ENCODE results near the gene LRIT3.
"Not testable (repeated sequence)": the region's sequence is repeated elsewhere in the genome, so short reads cannot be mapped to it uniquely, and the experiment has no call there.

Gene LRIT3

DNA sequence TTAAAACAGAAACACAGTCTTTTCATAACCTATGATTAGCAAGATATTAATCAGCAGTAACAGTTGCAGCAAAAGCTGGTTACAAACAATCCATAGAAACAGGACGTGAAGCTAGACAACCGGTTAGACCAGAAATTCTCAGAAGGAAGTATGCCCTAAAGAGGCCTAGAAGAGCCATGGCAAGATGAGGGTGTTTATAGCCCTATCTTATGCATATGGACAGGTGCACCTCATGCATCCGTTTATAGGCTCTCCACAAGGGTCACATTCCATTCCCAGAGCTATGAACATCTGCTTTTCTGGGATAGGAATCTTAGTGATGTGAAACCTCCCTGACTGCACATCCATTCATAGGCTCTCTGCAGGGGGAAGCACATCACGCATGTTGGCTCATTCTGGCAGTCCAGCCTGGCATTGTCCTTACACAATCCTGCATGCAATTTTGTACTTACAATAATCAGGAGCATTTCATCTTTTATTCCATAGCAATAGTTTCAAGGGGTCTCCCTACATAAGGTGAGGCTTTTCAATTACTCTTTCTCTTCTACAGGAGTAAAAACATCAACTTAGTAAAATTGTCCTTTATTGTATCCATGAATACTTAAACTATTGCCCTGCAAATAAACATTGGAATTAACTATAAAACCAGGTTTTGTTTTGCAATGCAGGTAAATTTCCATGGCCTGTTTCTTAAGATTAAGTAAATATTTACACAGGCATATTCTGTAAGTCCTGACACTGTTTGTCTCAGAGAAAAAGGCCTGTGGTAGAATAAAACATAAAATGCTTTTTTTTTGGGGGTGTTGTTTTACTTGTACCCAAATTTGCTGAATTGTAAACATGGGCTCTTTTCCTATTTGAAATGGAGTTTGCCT is 11.8 kb downstream of the LRIT3 start:
- DNase-seq = not testable (repeated sequence)

DNA sequence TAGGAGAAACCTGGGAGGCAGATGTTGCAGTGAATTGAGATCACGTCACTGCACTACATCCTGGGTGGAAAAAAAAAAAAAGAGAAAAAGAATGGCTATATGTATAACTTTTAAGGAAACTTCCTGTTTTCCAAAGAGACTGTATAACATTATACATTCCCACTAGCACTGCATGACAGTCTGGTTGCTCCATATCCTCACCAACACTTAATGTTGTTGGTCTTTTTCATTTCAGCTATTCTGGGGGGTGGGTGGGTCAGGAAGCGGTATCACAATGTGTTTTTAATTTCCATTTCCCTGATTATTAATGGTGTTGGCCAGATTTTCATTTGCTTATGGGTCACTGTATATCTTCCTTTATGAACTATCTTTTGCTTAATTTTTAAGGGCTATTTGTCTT is 13.4 kb downstream of the LRIT3 start:
- no peak for DNase-seq

DNA sequence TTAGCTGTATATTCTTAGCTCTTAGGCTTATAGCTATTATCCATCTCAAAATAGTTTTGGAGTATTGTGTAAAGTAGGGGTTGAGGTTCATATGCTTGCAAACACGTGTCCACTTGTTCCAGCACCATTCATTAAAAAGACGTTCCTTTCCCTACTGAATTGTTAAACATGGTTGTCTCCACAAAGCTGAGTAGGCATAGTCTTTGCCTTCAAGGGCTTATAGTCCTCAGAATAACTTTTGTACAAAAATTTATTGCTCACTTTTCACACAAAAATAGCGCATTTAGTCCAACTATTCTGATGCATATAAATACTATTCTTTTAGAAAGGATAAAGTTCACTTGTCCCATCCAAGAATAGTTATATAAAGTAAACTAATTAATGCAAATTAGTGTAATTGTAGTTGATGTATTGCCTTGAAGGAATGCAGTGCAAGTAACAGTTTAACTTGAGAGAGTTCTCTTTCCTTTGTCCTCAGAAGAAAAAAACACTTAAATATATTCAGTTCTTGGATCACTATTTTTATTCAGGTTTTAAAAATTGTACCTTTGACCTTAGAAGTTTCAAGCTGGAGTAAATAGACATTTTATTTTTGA is 14.1 kb downstream of the LRIT3 start:
- no peak for DNase-seq

DNA sequence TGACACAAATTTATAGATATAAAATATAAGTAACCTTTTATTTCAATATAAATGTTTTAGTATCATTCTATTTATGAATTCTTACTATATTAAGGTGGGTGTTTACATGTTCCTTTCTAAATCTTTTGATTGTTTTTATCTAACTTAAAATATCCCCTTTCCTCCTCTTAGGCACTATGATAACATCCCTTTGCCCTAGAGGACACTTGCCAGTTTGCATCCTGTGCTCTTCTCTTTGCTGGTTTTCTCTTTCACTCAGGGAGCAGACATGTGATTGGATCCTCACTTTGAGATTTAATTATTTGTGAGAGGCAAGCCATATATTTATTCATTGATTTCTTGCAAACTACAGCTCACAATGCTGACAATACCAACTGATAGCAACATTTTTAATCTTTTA is 16.2 kb downstream of the LRIT3 start:
- DNase-seq = no peak

DNA sequence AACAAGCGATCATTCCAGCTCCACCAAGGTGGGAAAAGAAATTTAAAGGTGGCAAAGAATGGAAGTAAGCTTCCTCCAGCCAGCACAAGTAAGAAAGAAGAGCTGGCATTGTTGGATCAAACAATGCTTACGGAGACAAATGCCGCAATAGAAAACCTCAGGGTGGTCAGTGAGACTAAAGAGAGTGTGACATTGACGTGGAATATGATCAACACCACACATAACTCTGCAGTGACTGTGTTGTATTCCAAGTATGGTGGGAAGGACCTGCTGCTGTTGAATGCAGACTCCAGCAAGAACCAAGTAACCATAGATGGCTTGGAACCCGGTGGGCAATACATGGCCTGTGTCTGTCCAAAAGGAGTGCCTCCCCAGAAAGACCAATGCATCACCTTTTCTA is 22.2 kb downstream of the LRIT3 start:
- no peak for DNase-seq

DNA sequence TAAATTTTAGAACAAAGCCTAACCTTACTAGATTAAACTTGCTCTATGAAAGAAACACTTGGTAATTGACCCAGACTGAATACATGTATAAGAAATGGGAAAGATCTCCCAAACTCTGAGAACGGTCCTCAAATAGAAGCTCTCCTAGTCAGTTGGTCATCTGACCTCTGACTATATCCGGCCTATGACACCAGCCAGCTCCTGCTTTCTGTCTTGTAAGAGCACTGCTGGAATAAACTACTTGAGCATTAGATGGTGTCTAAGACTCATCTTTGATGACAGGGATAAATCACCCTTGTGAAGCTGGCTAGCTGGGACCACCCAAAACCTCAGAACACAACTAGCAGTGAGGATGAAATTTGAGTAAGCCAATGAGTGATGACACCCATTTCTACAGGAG is 24.2 kb downstream of the LRIT3 start:
- DNase-seq = no peak

DNA sequence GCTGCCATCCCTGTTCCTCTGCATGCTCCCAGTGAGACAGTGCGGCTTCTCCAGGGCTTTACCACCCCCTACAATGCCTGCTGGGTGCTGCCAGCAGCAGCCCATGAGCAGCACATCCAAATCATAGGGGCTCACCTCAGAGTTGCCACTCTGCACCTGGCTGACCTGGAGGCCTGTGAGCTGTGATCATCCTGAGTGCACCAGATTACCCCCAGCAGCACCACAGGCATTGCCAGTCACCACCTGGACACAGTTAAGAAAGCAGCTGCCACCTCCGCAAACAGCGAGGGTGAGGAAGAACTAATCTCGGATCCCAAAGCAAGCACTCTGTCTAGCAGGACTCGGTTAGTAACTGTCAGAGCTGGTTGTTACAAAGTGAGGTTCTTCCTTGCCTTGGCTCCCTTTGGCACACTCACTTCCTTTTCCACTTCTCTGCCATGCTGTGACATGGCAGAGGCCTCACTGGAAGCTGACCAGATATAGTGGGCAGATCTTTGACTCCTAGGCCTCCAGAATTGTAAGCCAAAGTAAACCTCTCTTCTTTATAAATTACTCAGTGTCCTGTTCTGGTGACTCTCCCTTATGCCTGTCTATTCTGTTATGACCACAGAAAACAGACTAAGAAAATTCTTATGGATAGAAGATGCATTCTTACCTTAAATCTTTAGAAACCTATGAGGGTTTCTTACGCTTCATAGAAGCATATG is 25.2 kb downstream of the LRIT3 start:
- DNase-seq = no peak

DNA sequence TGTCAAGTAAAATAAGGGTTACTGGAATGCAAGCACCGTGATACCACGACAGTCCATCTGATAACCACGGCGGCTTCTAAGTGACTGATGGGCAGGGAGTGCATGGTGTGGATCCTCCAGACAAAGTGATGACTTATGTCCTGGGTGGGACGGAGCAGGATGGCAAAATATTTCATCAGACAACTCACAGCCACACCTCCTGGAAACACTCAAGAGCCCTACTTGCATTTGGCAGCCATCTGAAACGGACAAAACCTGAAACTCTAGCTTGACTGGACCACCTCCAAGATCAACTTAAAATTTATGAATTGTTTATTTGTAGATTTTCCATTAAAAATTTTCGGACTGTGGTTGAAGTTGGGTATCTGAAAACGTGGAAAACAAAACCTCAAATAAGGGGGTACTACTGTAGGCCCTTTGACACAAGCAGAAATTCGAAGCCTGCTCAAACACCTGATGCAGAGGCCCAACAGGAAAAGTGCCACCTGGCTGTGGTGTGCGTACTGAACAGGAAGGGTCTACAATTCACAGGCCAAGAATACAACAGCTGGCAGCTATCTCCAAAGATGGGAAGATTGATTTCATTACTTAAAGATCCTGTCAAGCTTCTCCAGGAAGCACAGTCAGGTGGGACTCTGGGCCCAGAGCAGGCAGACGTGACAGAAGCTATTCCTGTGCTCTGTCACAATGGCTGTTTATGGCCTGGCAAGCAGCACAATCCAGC is 26.0 kb downstream of the LRIT3 start:
- DNase-seq = no peak

DNA sequence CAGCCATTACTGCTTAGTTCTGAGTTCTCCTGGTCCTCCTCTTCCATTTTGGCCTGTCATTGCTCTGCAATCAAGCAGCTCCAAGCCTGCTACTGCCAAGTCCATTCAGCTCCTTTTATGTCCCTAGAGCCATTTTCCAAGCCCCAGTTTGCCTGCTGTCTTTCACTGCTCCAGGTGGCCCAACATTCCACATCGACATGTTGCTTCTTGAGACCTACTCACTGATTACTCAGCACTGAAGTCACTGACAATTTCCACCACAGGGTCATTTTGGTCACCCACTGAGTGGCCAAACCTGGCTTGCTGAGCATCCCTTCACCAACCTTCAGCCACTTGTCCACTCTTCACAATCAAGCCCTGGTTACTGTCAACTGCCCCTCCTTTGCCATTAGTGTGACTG is 27.2 kb downstream of the LRIT3 start:
- DNase-seq = no peak

DNA sequence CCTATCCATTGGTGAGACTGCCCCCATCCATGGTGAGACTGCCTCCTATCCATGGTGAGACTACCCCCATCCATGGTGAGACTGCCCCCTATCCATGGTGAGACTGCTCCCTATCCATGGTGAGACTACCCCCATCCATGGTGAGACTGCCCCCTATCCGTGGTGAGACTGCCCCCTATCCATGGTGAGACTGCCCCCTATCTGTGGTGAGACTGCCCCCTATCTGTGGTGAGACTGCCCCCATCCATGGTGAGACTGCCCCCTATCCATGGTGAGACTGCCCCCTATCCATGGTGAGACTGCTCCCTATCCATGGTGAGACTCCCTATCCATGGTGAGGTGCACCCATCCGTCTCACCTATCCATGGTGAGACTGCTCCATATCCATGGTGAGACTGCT is 27.6 kb downstream of the LRIT3 start:
- DNase-seq = not testable (repeated sequence)

DNA sequence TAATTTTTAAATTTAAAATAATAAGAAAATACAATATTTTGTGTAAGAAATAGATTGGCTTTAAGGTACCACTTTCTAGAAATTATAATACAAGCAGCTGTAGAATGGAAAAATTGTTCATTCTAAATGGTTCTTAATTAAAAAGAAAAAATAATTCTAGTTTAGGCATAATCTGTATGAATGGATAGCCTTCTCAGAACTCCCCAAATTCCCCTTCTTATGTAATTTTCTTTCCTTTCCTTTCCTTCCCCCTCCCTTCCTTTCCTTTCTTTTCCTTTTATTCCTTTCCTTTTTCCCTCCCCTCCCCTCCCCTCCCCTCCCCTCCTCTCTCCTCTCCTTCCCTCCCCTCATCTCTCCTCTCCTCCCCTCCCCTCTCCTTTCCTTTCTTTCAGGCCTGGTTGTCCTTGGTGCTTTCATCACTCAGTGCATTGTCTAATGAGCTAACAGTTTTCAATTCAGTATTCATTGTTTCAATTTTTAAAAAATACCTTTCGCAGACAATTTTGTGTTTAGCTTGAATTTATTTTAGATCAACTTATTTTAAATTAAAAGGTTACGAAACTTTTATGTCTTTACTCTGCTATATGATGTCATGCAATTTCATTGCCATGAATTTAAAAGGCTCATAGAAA is 28.8 kb downstream of the LRIT3 start:
- no peak for DNase-seq

DNA sequence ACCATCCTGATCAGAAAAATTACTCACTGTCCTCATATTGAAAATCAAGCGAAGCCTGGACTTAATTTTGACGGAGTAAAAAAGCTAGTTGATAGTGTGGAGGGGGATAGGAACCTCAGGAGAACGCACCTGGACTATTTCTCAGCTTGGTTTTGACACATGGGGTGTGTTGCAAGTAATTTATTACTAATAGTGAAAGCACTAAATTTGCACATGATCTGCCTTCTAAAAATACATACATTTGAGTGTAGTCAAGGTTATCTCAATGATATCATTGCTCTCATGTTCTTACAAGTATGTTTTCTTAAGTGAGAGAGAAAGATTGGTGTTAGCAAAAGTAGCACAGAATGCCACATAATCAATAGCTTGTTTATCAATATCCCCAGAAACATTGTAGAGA is 29.5 kb downstream of the LRIT3 start:
- DNase-seq = no peak

DNA sequence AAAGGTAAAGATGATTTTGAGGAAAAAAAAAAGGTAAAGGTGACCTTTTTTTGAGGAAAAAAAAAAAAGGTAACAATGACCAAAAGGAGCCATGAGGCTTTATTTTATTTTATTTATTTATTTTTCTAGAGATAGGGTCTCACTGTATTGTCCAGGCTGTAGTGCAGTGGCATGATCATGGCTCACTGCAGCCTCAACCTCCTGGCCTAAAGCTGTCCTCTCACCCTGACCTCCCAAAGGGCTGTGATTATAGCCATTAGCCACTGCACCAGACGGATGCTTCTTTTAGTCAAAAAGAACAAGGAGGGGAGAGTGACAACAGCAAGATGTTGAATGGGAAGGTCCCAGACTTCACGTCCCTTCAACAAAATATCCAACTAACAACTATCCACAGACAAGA is 30.4 kb downstream of the LRIT3 start:
- DNase-seq = no peak

DNA sequence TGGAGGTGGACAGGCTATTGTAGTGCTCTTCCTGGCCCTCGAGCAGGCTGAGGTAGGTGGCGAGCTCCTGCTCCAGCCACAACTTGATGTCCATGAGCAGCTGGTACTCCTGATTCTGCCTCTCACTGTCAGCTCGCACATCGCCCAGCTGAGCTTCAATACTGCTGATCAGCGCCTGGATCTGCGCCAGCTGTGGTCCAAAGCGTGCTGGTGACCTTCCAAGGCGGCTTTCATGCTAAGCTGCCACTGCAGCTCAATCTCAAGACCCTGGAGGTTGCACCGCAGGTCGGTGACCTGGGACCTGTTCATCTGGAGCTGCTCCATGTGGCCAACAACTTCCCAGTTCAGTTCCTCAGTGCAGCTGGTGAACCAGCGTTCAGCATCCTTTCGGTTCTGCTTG is 31.2 kb downstream of the LRIT3 start:
- no peak for DNase-seq

DNA sequence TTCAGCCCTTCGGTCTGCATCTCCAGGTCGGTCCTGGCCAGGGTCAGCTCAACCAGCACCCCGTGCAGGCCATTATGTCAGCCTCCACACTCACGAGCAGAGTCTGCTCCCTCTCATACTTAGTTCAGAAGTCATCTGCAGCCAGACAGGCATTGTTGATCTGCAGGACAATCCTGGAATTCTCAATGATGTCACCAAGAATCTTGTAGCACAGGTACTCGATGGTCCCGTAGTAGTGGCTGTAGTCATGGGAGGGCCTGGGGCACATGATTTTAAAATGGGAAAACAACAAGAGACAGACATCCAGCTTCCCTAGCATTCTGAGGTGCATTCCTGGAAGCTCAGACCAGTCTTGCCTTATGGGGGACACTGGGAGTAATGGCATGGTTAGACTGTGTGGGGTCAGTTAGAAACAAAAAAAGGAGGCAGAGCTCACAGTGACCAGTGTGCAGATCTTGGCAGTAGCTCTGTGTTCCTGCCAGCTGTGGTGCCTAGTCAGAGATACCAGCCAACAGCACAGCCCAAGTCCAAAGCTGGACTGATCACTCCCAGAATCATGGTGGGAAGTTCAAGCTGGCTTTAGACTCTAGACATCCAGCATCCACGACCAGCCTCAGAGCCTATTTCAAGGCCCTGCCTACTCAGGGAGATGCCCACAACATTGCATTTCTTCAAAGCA is 31.9 kb downstream of the LRIT3 start:
- DNase-seq = no peak

DNA sequence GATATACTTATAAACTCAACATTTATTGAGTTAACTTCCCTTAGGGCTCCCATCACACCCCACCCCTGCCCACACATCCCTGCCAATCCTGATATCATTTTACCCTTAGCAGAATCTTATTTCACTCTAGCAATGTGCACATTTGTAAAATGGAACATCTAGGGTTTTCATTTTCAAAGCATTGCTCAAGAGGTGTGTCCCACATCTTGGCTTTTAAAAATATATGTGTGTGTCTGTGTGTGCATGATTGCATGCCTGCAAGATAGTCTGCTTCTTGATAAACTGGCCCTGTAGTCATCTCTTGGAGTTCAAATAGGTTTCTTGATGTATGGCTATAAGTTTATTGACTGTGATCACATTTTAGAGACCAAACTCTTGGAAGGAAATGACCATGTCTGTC is 38.4 kb downstream of the LRIT3 start:
- DNase-seq = no peak

DNA sequence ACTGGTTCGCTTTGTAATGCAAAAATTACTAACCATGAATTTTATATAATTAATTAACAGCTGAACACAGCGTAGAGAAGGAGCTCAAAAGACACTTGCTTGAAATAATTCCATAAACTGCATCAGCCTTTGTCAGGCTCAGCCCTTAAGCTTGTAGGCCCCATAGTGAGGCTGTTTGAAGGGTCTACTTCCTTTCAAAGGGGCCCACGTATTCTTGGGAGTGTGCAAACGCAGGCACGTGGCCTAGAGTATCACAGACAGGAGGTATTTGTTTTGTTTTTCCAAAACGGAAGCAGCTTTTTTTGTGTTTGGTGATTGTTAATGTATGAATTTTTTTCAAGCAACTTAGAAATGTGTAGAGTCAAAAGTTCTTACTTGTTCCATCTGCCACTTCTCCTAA is 39.2 kb downstream of the LRIT3 start:
- DNase-seq = no peak

DNA sequence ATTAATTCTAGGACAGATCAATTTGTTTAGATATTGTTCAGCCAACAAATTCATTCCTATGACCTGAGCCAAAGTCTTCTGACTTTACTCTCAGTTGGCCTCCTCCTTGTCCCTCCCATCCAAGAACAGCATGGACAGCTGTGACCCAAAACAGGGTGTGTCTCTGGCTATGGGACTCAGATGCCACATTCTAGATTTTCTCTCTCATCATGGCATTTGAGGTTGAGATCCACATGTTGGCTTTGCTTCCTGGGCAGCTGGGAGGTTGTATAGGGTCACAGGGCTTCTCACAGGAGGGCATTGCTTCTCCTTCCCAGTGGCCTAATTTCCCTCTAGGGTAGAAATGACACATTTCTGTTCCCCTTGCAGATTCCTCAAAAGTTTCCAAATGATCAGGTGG is 42.2 kb downstream of the LRIT3 start:
- no peak for DNase-seq

DNA sequence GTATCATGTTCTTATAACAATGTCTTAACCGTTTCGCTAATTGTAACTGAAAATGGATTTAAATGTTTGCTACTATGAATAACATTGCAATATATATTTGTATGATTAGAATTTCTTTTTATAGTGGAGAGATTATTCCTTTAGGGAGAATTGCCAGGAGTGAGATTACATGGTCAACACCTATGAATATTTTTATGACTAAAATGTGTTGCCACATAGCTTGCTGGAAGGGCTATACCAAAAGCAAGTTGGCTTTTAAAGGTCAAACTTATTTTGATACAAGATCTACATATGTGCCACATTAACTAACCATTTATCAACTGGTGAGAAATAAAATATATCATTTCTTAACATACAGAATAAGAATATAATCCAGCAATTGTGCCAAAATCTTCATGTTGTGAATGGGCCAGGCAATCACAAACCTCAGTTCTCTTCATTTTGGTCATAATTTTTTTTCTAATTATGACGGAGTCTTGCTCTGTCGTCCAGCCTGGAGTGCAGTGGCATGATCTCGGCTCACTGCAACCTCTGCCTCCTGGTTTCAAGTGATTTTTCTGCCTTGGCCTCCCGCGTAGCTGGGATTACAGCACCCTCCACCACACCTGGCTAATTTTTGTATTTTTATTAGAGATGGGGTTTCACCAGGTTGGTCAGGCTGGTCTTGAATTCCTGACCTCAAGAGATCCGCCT is 54.8 kb downstream of the LRIT3 start:
- DNase-seq = no peak

DNA sequence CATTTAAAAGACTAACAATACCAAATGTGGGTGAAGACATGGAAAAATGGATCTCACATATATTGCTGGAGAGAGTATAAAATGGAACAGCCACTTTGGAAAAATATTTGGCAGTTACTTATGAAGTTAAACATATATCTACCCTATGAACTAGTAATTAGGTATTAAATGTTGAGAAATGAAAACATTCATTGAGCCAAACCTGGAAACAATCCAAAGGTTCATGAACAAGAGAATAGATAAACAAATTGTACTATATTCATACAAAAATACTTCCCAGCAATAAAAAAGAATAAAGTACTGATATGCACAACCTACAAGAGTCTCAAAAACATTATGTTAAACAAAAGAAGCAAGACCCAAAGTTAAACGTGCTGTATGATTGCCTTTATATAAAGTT is 60.8 kb downstream of the LRIT3 start:
- no peak for DNase-seq

DNA sequence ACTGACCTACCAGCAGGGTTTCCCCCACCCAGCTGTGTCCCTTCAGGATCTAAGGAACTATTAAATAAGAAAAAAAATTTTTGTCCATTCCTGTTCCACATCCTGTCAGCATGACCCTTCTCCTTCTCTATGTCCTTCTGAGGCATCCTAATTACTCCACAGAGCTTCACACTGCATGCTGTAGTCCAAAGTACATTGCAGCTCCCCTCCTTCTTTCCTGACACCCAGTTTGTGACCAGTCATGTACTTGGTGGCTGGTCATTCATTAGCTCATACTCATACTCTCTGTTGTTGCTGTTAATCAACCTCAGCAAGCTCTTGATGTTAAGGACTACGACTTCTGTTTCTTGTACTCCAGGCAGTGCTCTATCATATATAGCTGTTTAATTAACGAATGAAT is 62.3 kb downstream of the LRIT3 start:
- no peak for DNase-seq

Data from activated CD4-positive, alpha-beta T cell treated with anti-CD3 and anti-CD28 coated beads for 4 hours (primary cell).